HepG2 (cell line): ENCODE measurements around the gene SPINDOC. TPM values are rescaled to one million over a fixed set of nuclear protein-coding genes. Genes with fewer than 3 reads are reported as not detected.
A peak's percentile ranks its signal among the peaks of the same experiment; 100 is the strongest.

Experiments used
- HNF1A ChIP-seq, 2 experiments: sonication (generic) in 1 of 2; formaldehyde crosslinking in 1 of 2; IDR thresholded peaks; 2 replicates each; pipeline versions ENCODE4 v1.4.0 to v1.6.1; 2016 to 2020; ENCODE audit warnings: borderline replicate concordance in 1 of 2, low read depth in 1 of 2, mild to moderate bottlenecking in 1 of 2, missing genetic modification reagents in 1 of 2
- JUN ChIP-seq: sonication (generic); formaldehyde crosslinking; IDR thresholded peaks from 2 replicates; pipeline ENCODE4 v1.4.0; 2020; ENCODE audit warnings: mild to moderate bottlenecking, missing genetic modification reagents
- MED8 ChIP-seq: sonication (generic); formaldehyde crosslinking; IDR thresholded peaks from 2 replicates; pipeline ENCODE4 v1.8.1; 2023; ENCODE audit warnings: mild to moderate bottlenecking, missing genetic modification reagents; ENCODE audit not compliant: insufficient replicate concordance
- NFE2L2 ChIP-seq: fragments of 150-350 bp; IDR thresholded peaks from 2 replicates; pipeline ENCODE4 v1.6.1; 2014; ENCODE audit warnings: low read length
- NFYB ChIP-seq: sonication (generic); formaldehyde crosslinking; IDR thresholded peaks from 2 replicates; pipeline ENCODE4 v1.4.0; 2020; ENCODE audit warnings: missing genetic modification reagents
- NFYC ChIP-seq: IDR thresholded peaks from 2 replicates; pipeline ENCODE4 v1.6.1; 2016; ENCODE audit warnings: missing genetic modification reagents, missing compliant biosample characterization
- NR2F1 ChIP-seq, 2 experiments: fragments of 450-650 bp in 1 of 2; formaldehyde crosslinking in 1 of 2; IDR thresholded peaks; 2 replicates each; pipeline versions ENCODE4 v1.5.0 to v1.6.1; 2016 to 2020; ENCODE audit warnings: mild to moderate bottlenecking in 1 of 2, missing compliant biosample characterization in 1 of 2, missing genetic modification reagents in 1 of 2, moderate library complexity in 1 of 2
- RAD21 ChIP-seq: fragments of 450-650 bp; formaldehyde crosslinking; IDR thresholded peaks from 2 replicates; pipeline ENCODE4 v1.5.0; 2020; ENCODE audit warnings: mild to moderate bottlenecking
- SIN3A ChIP-seq: IDR thresholded peaks from 2 replicates; pipeline ENCODE4 v1.6.1; 2011; ENCODE audit warnings: low read depth, mild to moderate bottlenecking, control low read depth, low read length, borderline replicate concordance
- SRSF1 ChIP-seq: fragments of 200-400 bp; formaldehyde crosslinking; optimal IDR thresholded peaks from 2 replicates; pipeline ENCODE3; 2017; ENCODE audit warnings: mild to moderate bottlenecking, low read depth, low read length, moderate library complexity
- TEF ChIP-seq: sonication (generic); formaldehyde crosslinking; IDR thresholded peaks from 2 replicates; pipeline ENCODE4 v1.5.0; 2020; ENCODE audit warnings: missing genetic modification reagents
- ZNF512B ChIP-seq: sonication (generic); formaldehyde crosslinking; IDR thresholded peaks from 2 replicates; pipeline ENCODE4 v1.5.1; 2020; ENCODE audit warnings: missing genetic modification reagents, mild to moderate bottlenecking, borderline replicate concordance
- ZNF543 ChIP-seq: sonication (generic); formaldehyde crosslinking; IDR thresholded peaks from 2 replicates; pipeline ENCODE4 v1.4.0; 2020; ENCODE audit warnings: mild to moderate bottlenecking, missing genetic modification reagents
- ZNF556 ChIP-seq: sonication (generic); formaldehyde crosslinking; IDR thresholded peaks from 2 replicates; pipeline ENCODE4 v1.4.0; 2020; ENCODE audit warnings: mild to moderate bottlenecking, missing genetic modification reagents, borderline replicate concordance
- ZNF562 ChIP-seq: sonication (generic); formaldehyde crosslinking; IDR thresholded peaks from 2 replicates; pipeline ENCODE4 v1.8.0; 2022; ENCODE audit warnings: missing genetic modification reagents, borderline replicate concordance
- ZNF576 ChIP-seq: sonication (generic); formaldehyde crosslinking; IDR thresholded peaks from 2 replicates; pipeline ENCODE4 v1.4.0; 2020; ENCODE audit warnings: mild to moderate bottlenecking, missing genetic modification reagents
- ZNF607 ChIP-seq: sonication (generic); formaldehyde crosslinking; IDR thresholded peaks from 2 replicates; pipeline ENCODE4 v1.5.1; 2020; ENCODE audit warnings: missing genetic modification reagents, mild to moderate bottlenecking, borderline replicate concordance
- ZNF672 ChIP-seq: sonication (generic); formaldehyde crosslinking; IDR thresholded peaks from 2 replicates; pipeline ENCODE4 v1.8.1; 2022; ENCODE audit warnings: missing genetic modification reagents
- ZNF768 ChIP-seq: sonication (generic); formaldehyde crosslinking; IDR thresholded peaks from 2 replicates; pipeline ENCODE4 v1.4.0; 2020; ENCODE audit warnings: missing genetic modification reagents
- ZNF850 ChIP-seq: sonication (generic); formaldehyde crosslinking; conservative IDR thresholded peaks from 2 replicates; pipeline ENCODE4 v1.9.0; 2021; ENCODE audit warnings: mild to moderate bottlenecking, missing genetic modification reagents
- ZNF883 ChIP-seq: sonication (generic); formaldehyde crosslinking; IDR thresholded peaks from 2 replicates; pipeline ENCODE4 v1.5.1; 2020; ENCODE audit warnings: mild to moderate bottlenecking, missing genetic modification reagents; ENCODE audit errors: not compliant biosample characterization
- polyA plus RNA-seq, 8 experiments: library from polyadenylated mRNA; depleted of rRNA in 3 of 8; stranded (reverse) in 7 of 8; unstranded in 1 of 8; fragments of >200 nt; fragmentation: Illumina TruSeq in 4 of 8; extraction: Trizol in 4 of 8; gene quantifications; 2 replicates each; pipeline versions ENCODE4 v1.2.1 to v1.2.3, GENCODE V29; 2011 to 2016; ENCODE audit warnings: low read depth in 4 of 8, missing spikeins in 1 of 8, mixed read lengths in 1 of 8; ENCODE audit not compliant: insufficient read depth in 1 of 8
- total RNA-seq, 5 experiments: library from RNA; depleted of rRNA; stranded (reverse); fragments of >200 nt; fragmentation: Illumina TruSeq; extraction: Trizol; gene quantifications; 2 replicates each; pipeline ENCODE4 v1.2.3, GENCODE V29; 2016; ENCODE audit warnings: low read depth in 1 of 5

Gene SPINDOC
- total and polyA plus RNA-seq, 2 of the 13 experiments (the other 11 are each of a cell fraction or from before 2014, with no cell fraction given): 21.4 to 29.9 TPM

- TF ChIP-seq HNF1A (IDR thresholded peaks at IDR 0.05; ENCODE audit: low read depth) (no peak), HNF1A (CRISPR knock-in tag; IDR thresholded peaks at IDR 0.05; ENCODE audit: borderline replicate concordance) (0 out of 2 replicates have a peak, but pooled peaks have one; percentile 6), ZNF768 (CRISPR knock-in tag) (no peak), ZNF512B (CRISPR knock-in tag) (no peak), TEF (no peak), NR2F1 (CRISPR knock-in tag; IDR thresholded peaks at IDR 0.05) (no peak), JUN (CRISPR knock-in tag) (no peak), ZNF607 (CRISPR knock-in tag) (peak; percentile 17; the same call in 1 of the 2 replicates), SRSF1 (no peak), SIN3A (0 out of 2 replicates have a peak, but pooled peaks have one; percentile 27), ZNF543 (CRISPR knock-in tag) (peak; percentile 100), NFE2L2 (no peak), ZNF850 (CRISPR knock-in tag) (no peak), ZNF576 (CRISPR knock-in tag) (no peak), RAD21 (CRISPR knock-in tag) (peak; percentile 20; the same call in 1 of the 2 replicates), ZNF556 (no peak), ZNF562 (no peak), ZNF883 (CRISPR knock-in tag) (no peak), NFYC (CRISPR knock-in tag) (peak; percentile 50), NFYB (peak; percentile 51; the same call in 1 of the 2 replicates), ZNF672 (no peak), MED8 (peak; percentile 24)
Measured at GRCh38 chr11:63813035-63813562, at the start of gene SPINDOC (continued).
